Adrenal gland (tissue), 5 donors: ENCODE data around the gene OPRM1.

ENCODE experiments used
- POLR2A ChIP-seq, 2 donors: fragments of 450-650 bp; IDR thresholded peaks; one replicate each; pipeline ENCODE4 v1.6.1; 2017; ENCODE audit warnings: antibody characterized with exemption in 2 of 2, mild to moderate bottlenecking in 2 of 2, moderate library complexity in 1 of 2
- TF ChIP-seq, protein P1 (sequence below), 6 experiments: fragments of 450-650 bp in 4 of 6; fragments of 200-600 bp in 2 of 6; sonication (generic) in 1 of 6; IDR thresholded peaks; 1 replicate in 5 of 6; 2 replicates in 1 of 6; pipeline versions ENCODE4 v1.5.1 to v1.8.0; 2016 to 2021; ENCODE audit warnings: antibody characterized with exemption in 6 of 6, mild to moderate bottlenecking in 2 of 6, moderate library complexity in 1 of 6
- donor health status: DM: no; HTN: no; CAD: no.

GRCh38 chr6:154280521-154280920 lies 241.5 kb downstream of the OPRM1 start:
- TF ChIP-seq, protein P1, sequence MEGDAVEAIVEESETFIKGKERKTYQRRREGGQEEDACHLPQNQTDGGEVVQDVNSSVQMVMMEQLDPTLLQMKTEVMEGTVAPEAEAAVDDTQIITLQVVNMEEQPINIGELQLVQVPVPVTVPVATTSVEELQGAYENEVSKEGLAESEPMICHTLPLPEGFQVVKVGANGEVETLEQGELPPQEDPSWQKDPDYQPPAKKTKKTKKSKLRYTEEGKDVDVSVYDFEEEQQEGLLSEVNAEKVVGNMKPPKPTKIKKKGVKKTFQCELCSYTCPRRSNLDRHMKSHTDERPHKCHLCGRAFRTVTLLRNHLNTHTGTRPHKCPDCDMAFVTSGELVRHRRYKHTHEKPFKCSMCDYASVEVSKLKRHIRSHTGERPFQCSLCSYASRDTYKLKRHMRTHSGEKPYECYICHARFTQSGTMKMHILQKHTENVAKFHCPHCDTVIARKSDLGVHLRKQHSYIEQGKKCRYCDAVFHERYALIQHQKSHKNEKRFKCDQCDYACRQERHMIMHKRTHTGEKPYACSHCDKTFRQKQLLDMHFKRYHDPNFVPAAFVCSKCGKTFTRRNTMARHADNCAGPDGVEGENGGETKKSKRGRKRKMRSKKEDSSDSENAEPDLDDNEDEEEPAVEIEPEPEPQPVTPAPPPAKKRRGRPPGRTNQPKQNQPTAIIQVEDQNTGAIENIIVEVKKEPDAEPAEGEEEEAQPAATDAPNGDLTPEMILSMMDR (IDR thresholded peaks at IDR 0.05): no peak
- no peak for TF ChIP-seq POLR2A (IDR thresholded peaks at IDR 0.05)
